IMR-90 (cell line): ENCODE measurements around the gene SPG11. TPM values are rescaled to one million over a fixed set of nuclear protein-coding genes. Genes with fewer than 3 reads are reported as not detected.

Experiments
- ATAC-seq: fragments of 200-7000 bp; cut with Tn5 transposase; 2 replicates; pipeline ENCODE4 v1.9.1; 2020; ENCODE audit warnings: low read depth, mild to moderate bottlenecking, moderate library complexity
- BruUV-seq: library from RNA; stranded (reverse); fragments of 400-500 nt; replicated peaks from 2 replicates; lab custom pipeline; 2021; lab: Mats Ljungman, UMichigan
- CTCF ChIA-PET: fragments of 300-600 bp; formaldehyde crosslinking; extraction: SDS; loops from one replicate; lab custom pipeline; 2021; ENCODE audit warnings: antibody characterized with exemption; lab: Yijun Ruan, JAX
- POLR2A ChIA-PET: fragments of 300-600 bp; sonication (Branson Sonifier 250); formaldehyde crosslinking; loops from one replicate; lab custom pipeline; 2022; ENCODE audit warnings: antibody characterized with exemption; ENCODE audit not compliant: unreplicated experiment; lab: Charles Lee
- DNase-seq: peaks from one replicate; pipeline ENCODE4 v3.0.0; 2013
- H2AFZ ChIP-seq: replicated peaks from 2 replicates; pipeline ENCODE3; 2013; ENCODE audit warnings: low read length, mild to moderate bottlenecking; ENCODE audit not compliant: poor library complexity
- H2AK5ac ChIP-seq: 2 replicates; pipeline ENCODE4 v1.6.1; 2013; ENCODE audit warnings: low read depth, low read length, inconsistent platforms
- H2AK9ac ChIP-seq: replicated peaks from 2 replicates; pipeline ENCODE3; 2013; ENCODE audit warnings: mild to moderate bottlenecking, low read depth, low read length, moderate library complexity; ENCODE audit not compliant: poor library complexity
- H2BK120ac ChIP-seq: 2 replicates; pipeline ENCODE4 v1.6.1; 2013; ENCODE audit warnings: low read depth, low read length, inconsistent platforms
- H2BK15ac ChIP-seq: 3 replicates; pipeline ENCODE4 v1.6.1; 2013; ENCODE audit warnings: low read depth, low read length, inconsistent platforms
- H2BK20ac ChIP-seq: 2 replicates; pipeline ENCODE4 v1.6.1; 2013; ENCODE audit warnings: low read depth, mild to moderate bottlenecking, inconsistent platforms, low read length, moderate library complexity
- H2BK5ac ChIP-seq: 2 replicates; pipeline ENCODE4 v1.6.1; 2013; ENCODE audit warnings: mild to moderate bottlenecking, low read depth, low read length, inconsistent platforms; ENCODE audit not compliant: poor library complexity, severe bottlenecking
- H3K14ac ChIP-seq: replicated peaks from 2 replicates; pipeline ENCODE4 v1.6.1; 2013; ENCODE audit warnings: low read depth, low read length, inconsistent platforms
- H3K18ac ChIP-seq: 2 replicates; pipeline ENCODE4 v1.6.1; 2013; ENCODE audit warnings: low read depth, low read length, control low read depth
- H3K23ac ChIP-seq: 2 replicates; pipeline ENCODE4 v1.6.1; 2013; ENCODE audit warnings: low read depth, low read length, inconsistent platforms
- H3K27ac ChIP-seq: 2 replicates; pipeline ENCODE4 v1.5.1; 2013; ENCODE audit warnings: mild to moderate bottlenecking, control low read depth, low read length; ENCODE audit not compliant: insufficient read depth
- H3K27me3 ChIP-seq: 2 replicates; pipeline ENCODE4 v1.6.1; 2013; ENCODE audit warnings: low read length; ENCODE audit not compliant: control insufficient read depth, insufficient read depth
- H3K36me3 ChIP-seq: 2 replicates; pipeline ENCODE4 v1.6.1; 2013; ENCODE audit warnings: low read length, mixed read lengths; ENCODE audit not compliant: control insufficient read depth, insufficient read depth
- H3K4ac ChIP-seq: 2 replicates; pipeline ENCODE4 v1.6.1; 2013; ENCODE audit warnings: low read depth, low read length, inconsistent platforms
- H3K4me1 ChIP-seq: 2 replicates; pipeline ENCODE4 v1.6.1; 2013; ENCODE audit warnings: low read length, mixed read lengths; ENCODE audit not compliant: control insufficient read depth, insufficient read depth
- H3K4me2 ChIP-seq: 2 replicates; pipeline ENCODE4 v1.6.1; 2013; ENCODE audit warnings: low read depth, mild to moderate bottlenecking, control low read depth, low read length, moderate library complexity
- H3K4me3 ChIP-seq: 2 replicates; pipeline ENCODE4 v1.5.1; 2013; ENCODE audit warnings: low read depth, mild to moderate bottlenecking, control low read depth, low read length, moderate library complexity; ENCODE audit not compliant: insufficient read depth
- H3K56ac ChIP-seq: 2 replicates; pipeline ENCODE4 v1.6.1; 2013; ENCODE audit warnings: low read length, inconsistent platforms; ENCODE audit not compliant: insufficient read depth; ENCODE audit errors: extremely low read depth
- H3K79me1 ChIP-seq, 2 experiments: 2 replicates each; pipeline ENCODE4 v1.6.1; 2013; ENCODE audit warnings: low read length in 2 of 2, inconsistent platforms in 1 of 2, low read depth in 1 of 2
- H3K9ac ChIP-seq: 2 replicates; pipeline ENCODE4 v1.6.1; 2013; ENCODE audit warnings: low read depth, low read length, control low read depth
- H3K9me1 ChIP-seq: 2 replicates; pipeline ENCODE4 v1.6.1; 2013; ENCODE audit warnings: low read length, inconsistent platforms; ENCODE audit not compliant: insufficient read depth
- H3K9me3 ChIP-seq: 2 replicates; pipeline ENCODE4 v1.6.1; 2013; ENCODE audit warnings: low read length; ENCODE audit not compliant: control insufficient read depth, insufficient read depth
- H4K20me1 ChIP-seq: 2 replicates; pipeline ENCODE4 v1.6.1; 2013; ENCODE audit warnings: low read length, inconsistent platforms; ENCODE audit not compliant: insufficient read depth
- H4K5ac ChIP-seq: 2 replicates; pipeline ENCODE4 v1.6.1; 2013; ENCODE audit warnings: mild to moderate bottlenecking, low read depth, low read length, control low read depth
- H4K8ac ChIP-seq, 2 experiments: 2 replicates each; pipeline ENCODE4 v1.6.1; 2013; ENCODE audit warnings: low read depth in 2 of 2, low read length in 2 of 2, control low read depth in 1 of 2, inconsistent platforms in 1 of 2
- H4K91ac ChIP-seq: 2 replicates; pipeline ENCODE4 v1.6.1; 2013; ENCODE audit warnings: low read depth, low read length, inconsistent platforms; ENCODE audit not compliant: insufficient read depth
- BHLHE40 ChIP-seq: fragments of 150-350 bp; IDR thresholded peaks from 2 replicates; pipeline ENCODE4 v1.6.1; 2016; ENCODE audit warnings: mild to moderate bottlenecking, low read depth, low read length
- CEBPB ChIP-seq: IDR thresholded peaks from 2 replicates; pipeline ENCODE4 v1.6.1; 2012; ENCODE audit warnings: low read depth, low read length, improper control_type of control experiment
- CTCF ChIP-seq: conservative IDR thresholded peaks from 2 replicates; pipeline ENCODE4 v1.5.1; 2012; ENCODE audit warnings: mild to moderate bottlenecking, low read depth, low read length, improper control_type of control experiment
- MXI1 ChIP-seq: IDR thresholded peaks from 2 replicates; pipeline ENCODE4 v1.6.1; 2012; ENCODE audit warnings: low read depth, mild to moderate bottlenecking, low read length, moderate library complexity, borderline replicate concordance
- RCOR1 ChIP-seq: IDR thresholded peaks from 2 replicates; pipeline ENCODE4 v1.6.1; 2012; ENCODE audit warnings: mild to moderate bottlenecking, low read length, improper control_type of control experiment; ENCODE audit not compliant: insufficient replicate concordance
- WGBS, 2 experiments: methylation state at CpG; one replicate each; pipeline versions ENCODE4 v1.1.5 to v1.1.7; 2013; ENCODE audit warnings: missing lambda C conversion rate in 2 of 2; ENCODE audit not compliant: insufficient read length in 1 of 2; ENCODE audit errors: extremely low coverage in 2 of 2; 5-methylcytosine and 5-hydroxymethylcytosine counted together
- dilution Hi-C: fragments of 300-500 bp; cut with HindIII; formaldehyde crosslinking; loops from one replicate; pipeline ENCODE4 v1.14.3; 2018; ENCODE audit warnings: low sequenced_read_pairs; ENCODE audit not compliant: unreplicated experiment
- in situ Hi-C: fragments of 300-500 bp; cut with MboI; formaldehyde crosslinking; loops from 3 replicates; pipeline ENCODE4 v1.14.3; 2019; ENCODE audit warnings: low sequenced_read_pairs, inconsistent platforms, mixed read lengths
- intact Hi-C: fragments of 100-400 bp; cut with micrococcal nuclease; formaldehyde crosslinking; loops from 2 replicates; pipeline ENCODE4 v1.10.0; 2022
- polyA plus RNA-seq, 3 experiments: library from polyadenylated mRNA; depleted of rRNA; stranded (reverse); fragments of >200 nt; gene quantifications; 2 replicates each; pipeline ENCODE4 v1.2.3, GENCODE V29; 2012; ENCODE audit warnings: low replicate concordance in 1 of 3
- total RNA-seq: library from RNA; depleted of rRNA; stranded (reverse); fragments of >200 nt; gene quantifications from 2 replicates; pipeline ENCODE4 v1.2.3, GENCODE V29; 2012

SPG11 gene
- total and polyA plus RNA-seq, 2 of the 4 experiments (the other 2 are of a cell fraction) = 30.8 to 32.6 TPM

DNA sequence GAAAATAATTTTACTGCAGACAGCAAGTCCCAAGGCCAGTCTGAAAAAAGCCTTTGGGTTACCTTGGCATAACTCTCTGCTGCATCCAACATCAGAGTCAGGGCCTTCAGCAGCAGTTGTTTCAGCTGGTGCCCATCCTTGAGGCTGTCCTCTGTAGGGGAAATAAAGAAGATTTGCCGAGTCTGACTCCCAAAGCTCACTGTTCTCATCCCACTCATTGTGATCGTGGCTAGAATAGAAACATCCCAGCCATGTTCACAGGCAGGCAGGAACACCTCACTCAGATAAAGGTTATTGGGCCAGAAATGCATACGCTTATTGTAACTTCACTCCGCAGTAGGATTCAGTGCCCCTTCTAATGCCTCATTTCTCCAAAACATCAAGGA, 97.3 kb downstream of the SPG11 start:
- CTCF ChIA-PET = no interaction called here

More for the DNA sequence above, 97.3 kb downstream of the SPG11 start:
- POLR2A ChIA-PET = no interaction called here
- H2BK20ac ChIP-seq = no peak overlapping the region
- no peak overlapping the region for H2AFZ ChIP-seq
- no peak overlapping the region for H2BK5ac ChIP-seq
- no peak overlapping the region for H2AK9ac ChIP-seq
- H2AK5ac ChIP-seq = no peak overlapping the region
- intact Hi-C loops = no loop called here
- no TSS peak for BruUV-seq
- H3K27me3 ChIP-seq = no peaks in the 10 kb centered on the region
- H3K9me3 ChIP-seq = peaks cover 7% of the 10 kb centered on the region
- no peak overlapping the region for H4K8ac ChIP-seq
- dilution Hi-C loops = no loop called here
- no peak overlapping the region for H3K4me3 ChIP-seq
- H3K4ac ChIP-seq = no peak overlapping the region
- peaks cover 11% of the 10 kb centered on the region; the same call in 1 of the 2 replicates for H3K9me1 ChIP-seq
- H3K4me2 ChIP-seq = no peak overlapping the region
- peaks cover 5% of the 10 kb centered on the region; the same call in 1 of the 2 replicates for H4K20me1 ChIP-seq
- in situ Hi-C loops = no loop called here
- H3K9ac ChIP-seq = no peak overlapping the region
- peaks cover 3% of the 10 kb centered on the region for H3K4me1 ChIP-seq
- H3K23ac ChIP-seq = no peak overlapping the region
- ATAC-seq (no peak), DNase-seq (no peak)
- H3K56ac ChIP-seq = no peak overlapping the region
- TF ChIP-seq MXI1 = no peak
- no peak for TF ChIP-seq CEBPB
- no peak for TF ChIP-seq RCOR1
- TF ChIP-seq CTCF = no peak
- no peak for TF ChIP-seq BHLHE40
- no peak overlapping the region for H2BK15ac ChIP-seq
- H2BK120ac ChIP-seq = no peak overlapping the region
- H3K36me3 ChIP-seq = peaks cover 61% of the 10 kb centered on the region
- no peak overlapping the region for H3K27ac ChIP-seq
- peaks cover 0 to 7% of the 10 kb centered on the region in 2 experiments; a peak in 1 of 4 replicates for H3K79me1 ChIP-seq
- no peak overlapping the region for H4K5ac ChIP-seq
- H4K91ac ChIP-seq = no peak overlapping the region
- H3K14ac ChIP-seq = no peak overlapping the region
- H3K18ac ChIP-seq = no peak overlapping the region
- WGBS, 2 experiments = 80% methylated on average over 1 of the region's 4 CpGs; no CpG with 5 or more reads in 1 of the 2 experiments
